Smooth muscle cell (in vitro differentiated cells): Measurements from ENCODE around the gene TEDDM1. TPM values are rescaled to one million over a fixed set of nuclear protein-coding genes. Genes with fewer than 3 reads are reported as not detected.

Experiments used
- DNase-seq: peaks from one replicate; lab custom pipeline; 2025; ENCODE audit not compliant: unreplicated experiment; lab: John Stamatoyannopoulos, UW
- H2AFZ ChIP-seq: fragments of 200-600 bp; sonication (generic); 2 replicates; pipeline ENCODE4 v1.6.0; 2016; ENCODE audit warnings: antibody characterized with exemption, low read depth, mild to moderate bottlenecking
- H3F3A ChIP-seq: fragments of 200-600 bp; sonication (generic); 2 replicates; pipeline ENCODE4 v1.6.0; 2017; ENCODE audit warnings: antibody characterized with exemption, low read depth
- H3K27ac ChIP-seq: fragments of 200-600 bp; sonication (generic); 2 replicates; pipeline ENCODE4 v1.5.1; 2016; ENCODE audit warnings: low read depth, mild to moderate bottlenecking
- H3K27me3 ChIP-seq: fragments of 200-600 bp; sonication (generic); 2 replicates; pipeline ENCODE4 v1.6.1; 2016; ENCODE audit warnings: low read depth, mild to moderate bottlenecking
- H3K36me3 ChIP-seq: fragments of 200-600 bp; sonication (generic); 2 replicates; pipeline ENCODE4 v1.5.1; 2016; ENCODE audit warnings: low read depth
- H3K4me1 ChIP-seq: fragments of 200-600 bp; sonication (generic); 2 replicates; pipeline ENCODE4 v1.5.1; 2016; ENCODE audit warnings: low read depth
- H3K4me2 ChIP-seq: fragments of 200-600 bp; sonication (generic); 2 replicates; pipeline ENCODE4 v1.6.0; 2016; ENCODE audit warnings: mild to moderate bottlenecking
- H3K4me3 ChIP-seq: fragments of 200-600 bp; sonication (generic); 2 replicates; pipeline ENCODE4 v1.5.1; 2016; ENCODE audit warnings: mild to moderate bottlenecking
- H3K79me2 ChIP-seq: fragments of 200-600 bp; sonication (generic); 2 replicates; pipeline ENCODE4 v1.6.0; 2016; ENCODE audit warnings: low read depth, mild to moderate bottlenecking
- H3K9ac ChIP-seq: fragments of 200-600 bp; sonication (generic); 2 replicates; pipeline ENCODE4 v1.6.0; 2016; ENCODE audit warnings: low read depth
- H3K9me3 ChIP-seq: fragments of 200-600 bp; sonication (generic); replicated peaks from 2 replicates; pipeline ENCODE4 v1.5.1; 2016; ENCODE audit warnings: low read depth
- H4K20me1 ChIP-seq: fragments of 200-600 bp; sonication (generic); 2 replicates; pipeline ENCODE4 v1.6.0; 2016; ENCODE audit warnings: low read depth
- CTCF ChIP-seq: fragments of 200-600 bp; sonication (generic); IDR thresholded peaks from 2 replicates; pipeline ENCODE4 v1.5.1; 2017; ENCODE audit warnings: borderline replicate concordance, mild to moderate bottlenecking, antibody characterized with exemption; ENCODE audit not compliant: insufficient read depth, poor library complexity, severe bottlenecking
- WGBS: methylation state at CpG from one replicate; pipeline ENCODE4 v1.1.7; 2016; ENCODE audit warnings: low lambda C conversion rate; 5-methylcytosine and 5-hydroxymethylcytosine counted together
- polyA plus RNA-seq: library from polyadenylated mRNA; unstranded; fragments of >200 nt; fragmentation: Nextera tagmentation; extraction: Ambion mirVana; gene quantifications from 2 replicates; pipeline ENCODE4 v1.2.1, GENCODE V29; 2016
- total RNA-seq: library from RNA; depleted of rRNA; stranded (reverse); fragments of >200 nt; gene quantifications from 2 replicates; pipeline ENCODE4 v1.2.3, GENCODE V29; 2014

Gene TEDDM1
- total and polyA plus RNA-seq, 2 experiments from 2014 or later = not detected

GRCh38 chr1:182446033-182446669 lies 45.7 kb upstream of the TEDDM1 start:
- Histone ChIP-seq H3K9ac (no peak overlapping the region), H3K4me2 (no peak overlapping the region), H3K36me3 (no peaks in the 10 kb centered on the region), H4K20me1 (no peaks in the 10 kb centered on the region), H3K4me3 (no peak overlapping the region), H3K27ac (no peak overlapping the region), H3F3A (no peaks in the 10 kb centered on the region), H3K27me3 (no peaks in the 10 kb centered on the region), H3K79me2 (no peaks in the 10 kb centered on the region), H2AFZ (peak overlapping the region; percentile 17), H3K9me3 (no peaks in the 10 kb centered on the region), H3K4me1 (no peaks in the 10 kb centered on the region)
- peak; percentile 71 for TF ChIP-seq CTCF
- no peak for DNase-seq
- WGBS = 5% methylated on average over 3 of the region's 3 CpGs

DNA sequence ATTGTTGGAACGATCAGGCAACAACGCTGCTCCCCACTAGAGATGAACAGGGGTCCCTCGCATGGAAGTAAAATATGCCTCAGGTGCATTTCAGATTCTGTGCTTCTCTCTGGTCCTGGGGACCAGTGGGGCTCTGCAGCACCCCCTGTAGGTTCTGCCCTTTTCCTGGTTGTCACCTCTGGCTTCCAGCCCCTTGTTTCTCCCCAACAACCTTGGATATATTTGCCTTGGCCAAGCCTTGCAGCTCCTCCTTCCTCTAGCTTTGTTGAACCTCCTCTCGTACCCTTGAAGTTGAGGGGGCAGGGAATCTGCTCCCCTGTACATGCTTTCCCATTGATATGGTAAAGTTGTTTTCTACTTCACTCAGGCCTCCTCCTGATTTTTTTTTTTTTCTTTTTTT lies 44.0 kb upstream of the TEDDM1 start:
- Histone ChIP-seq H3K9ac (no peak overlapping the region), H3K27me3 (no peaks in the 10 kb centered on the region), H3K27ac (no peak overlapping the region), H3K9me3 (no peaks in the 10 kb centered on the region), H3K4me1 (no peaks in the 10 kb centered on the region), H3K4me3 (no peak overlapping the region), H3K79me2 (no peaks in the 10 kb centered on the region), H3F3A (no peaks in the 10 kb centered on the region), H2AFZ (no peak overlapping the region), H3K4me2 (no peak overlapping the region), H4K20me1 (no peaks in the 10 kb centered on the region), H3K36me3 (no peaks in the 10 kb centered on the region)
- DNase-seq = no peak
- 78% methylated on average over 4 of the region's 4 CpGs for WGBS
- no peak for TF ChIP-seq CTCF

GRCh38 chr1:182442333-182442732 lies 41.9 kb upstream of the TEDDM1 start:
- Histone ChIP-seq H3K4me2 (no peak overlapping the region), H3K9ac (no peak overlapping the region), H3K4me1 (no peaks in the 10 kb centered on the region), H3K36me3 (no peaks in the 10 kb centered on the region), H3K27me3 (no peaks in the 10 kb centered on the region), H3K79me2 (no peaks in the 10 kb centered on the region), H3K27ac (no peak overlapping the region), H4K20me1 (no peaks in the 10 kb centered on the region), H3F3A (no peaks in the 10 kb centered on the region), H3K4me3 (no peak overlapping the region), H2AFZ (no peak overlapping the region), H3K9me3 (no peaks in the 10 kb centered on the region)
- DNase-seq = no peak
- 93% methylated on average over 1 of the region's 1 CpG for WGBS
- TF ChIP-seq CTCF = no peak

DNA sequence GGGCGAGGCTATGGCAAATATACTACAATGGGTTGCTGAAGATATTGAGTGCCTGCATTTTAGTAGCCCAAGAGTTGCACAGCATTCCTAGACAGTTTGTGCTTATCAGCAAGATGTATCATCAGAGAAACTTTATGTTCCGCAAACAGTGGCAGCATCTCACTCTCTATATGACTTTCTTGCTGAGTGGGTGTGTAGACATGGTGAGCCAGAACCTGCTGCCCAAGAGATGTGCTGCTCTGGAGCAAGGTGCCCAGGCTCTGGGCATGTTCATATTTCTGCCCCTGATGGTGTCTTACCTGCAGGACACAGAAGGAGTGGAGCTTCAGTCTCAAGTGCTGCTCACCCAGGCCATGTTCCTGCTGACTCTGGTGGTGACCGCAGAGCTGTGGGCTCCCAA lies 41.3 kb upstream of the TEDDM1 start:
- no peaks in the 10 kb centered on the region for H4K20me1 ChIP-seq
- no peak overlapping the region for H3K9ac ChIP-seq
- 97% methylated on average over 3 of the region's 3 CpGs for WGBS
- no peaks in the 10 kb centered on the region for H3K9me3 ChIP-seq
- H3K36me3 ChIP-seq = no peaks in the 10 kb centered on the region
- H3K4me1 ChIP-seq = no peaks in the 10 kb centered on the region
- no peak for TF ChIP-seq CTCF
- no peak overlapping the region for H3K4me2 ChIP-seq
- no peaks in the 10 kb centered on the region for H3K27me3 ChIP-seq
- no peak overlapping the region for H2AFZ ChIP-seq
- no peaks in the 10 kb centered on the region for H3F3A ChIP-seq
- no peak overlapping the region for H3K27ac ChIP-seq
- H3K79me2 ChIP-seq = no peaks in the 10 kb centered on the region
- no peak overlapping the region for H3K4me3 ChIP-seq
- no peak for DNase-seq
